K562 (cell line): ENCODE data around the gene GSTO2. TPM values are rescaled to one million over a fixed set of nuclear protein-coding genes. Genes with fewer than 3 reads are reported as not detected.

Experiments used
- ATAC-seq: fragments of 200-7000 bp; cut with Tn5 transposase; 3 replicates; pipeline ENCODE4 v1.9.1; 2020; ENCODE audit warnings: moderate library complexity
- BruUV-seq: library from RNA; stranded (reverse); fragments of 400-500 nt; replicated peaks from 2 replicates; lab custom pipeline; 2021; lab: Mats Ljungman, UMichigan
- CTCF ChIA-PET: fragments of 300-600 bp; formaldehyde crosslinking; extraction: SDS; loops from one replicate; lab custom pipeline; 2021; ENCODE audit warnings: low intra/inter-chr PET ratio; lab: Yijun Ruan, JAX
- POLR2A ChIA-PET: fragments of 300-600, 350-650 bp; sonication (Branson Sonifier 250); formaldehyde crosslinking; extraction: SDS; loops from one replicate; lab custom pipeline; 2021; ENCODE audit warnings: antibody characterized with exemption, inconsistent platforms; lab: Yijun Ruan, JAX
- DNase-seq, 4 experiments: peaks; one replicate each; pipeline versions ENCODE4 v3.0.0 to v3.0.0-alpha.2; 2011 to 2018; ENCODE audit warnings: low spot score in 3 of 4, mixed read lengths in 3 of 4; ENCODE audit errors: extremely low read depth in 1 of 4
- FAIRE-seq: peaks from 2 replicates; lab custom pipeline; 2011; peaks lifted over from hg19 to GRCh38; lab: Jason Lieb, UNC
- H2AFZ ChIP-seq: 2 replicates; pipeline ENCODE4 v1.6.0; 2011; ENCODE audit warnings: low read depth, low read length, control low read depth, inconsistent platforms
- H3K27ac ChIP-seq: fragments of 200-600 bp; 3 replicates; pipeline ENCODE4 v1.8.0; 2011; ENCODE audit warnings: low read depth, mild to moderate bottlenecking, control low read depth, inconsistent platforms, low read length, moderate library complexity, mixed read lengths; ENCODE audit errors: extremely low read depth
- H3K27me3 ChIP-seq, 2 experiments: fragments of 300-600 bp in 1 of 2; 2 replicates in 1 of 2; 3 replicates in 1 of 2; pipeline versions ENCODE4 v1.6.0 to v1.8.0; 2011; ENCODE audit warnings: inconsistent platforms in 2 of 2, low read length in 2 of 2, mild to moderate bottlenecking in 1 of 2, mixed read lengths in 1 of 2, moderate library complexity in 1 of 2; ENCODE audit not compliant: control insufficient read depth in 2 of 2, insufficient read depth in 2 of 2
- H3K36me3 ChIP-seq: fragments of 300-600 bp; 3 replicates; pipeline ENCODE4 v1.8.0; 2011; ENCODE audit warnings: mild to moderate bottlenecking, low read length, inconsistent platforms; ENCODE audit not compliant: control insufficient read depth, insufficient read depth
- H3K4me1 ChIP-seq, 2 experiments: fragments of 200-600 bp in 1 of 2; replicated peaks in 1 of 2; 2 replicates in 1 of 2; 3 replicates in 1 of 2; pipeline versions ENCODE4 v1.5.1 to v1.8.0; 2011; ENCODE audit warnings: inconsistent platforms in 2 of 2, low read length in 2 of 2, mild to moderate bottlenecking in 1 of 2, mixed read lengths in 1 of 2, moderate library complexity in 1 of 2; ENCODE audit not compliant: control insufficient read depth in 2 of 2, insufficient read depth in 2 of 2
- H3K4me2 ChIP-seq: 2 replicates; pipeline ENCODE4 v1.6.1; 2011; ENCODE audit warnings: low read length, control low read depth, inconsistent platforms, mixed read lengths; ENCODE audit not compliant: insufficient read depth
- H3K4me3 ChIP-seq: fragments of 200-600 bp; sonication (generic), shearing (Covaris generic); 2 replicates; pipeline ENCODE4 v1.5.1; 2016; ENCODE audit warnings: control low read depth, inconsistent platforms
- H3K79me2 ChIP-seq: fragments of 200-600 bp; 3 replicates; pipeline ENCODE4 v1.8.0; 2011; ENCODE audit warnings: low read length, inconsistent platforms; ENCODE audit not compliant: control insufficient read depth, insufficient read depth
- H3K9ac ChIP-seq, 2 experiments: 2 replicates each; pipeline versions ENCODE4 v1.6.0 to v1.6.1; 2011; ENCODE audit warnings: low read depth in 2 of 2, low read length in 2 of 2, control low read depth in 1 of 2, inconsistent platforms in 1 of 2, mild to moderate bottlenecking in 1 of 2, mixed read lengths in 1 of 2; ENCODE audit not compliant: insufficient read depth in 1 of 2
- H3K9me1 ChIP-seq: one replicate; pipeline ENCODE4 v1.6.0; 2011; ENCODE audit warnings: inconsistent platforms, mild to moderate bottlenecking, low read length, moderate library complexity; ENCODE audit not compliant: control insufficient read depth, insufficient read depth
- H3K9me3 ChIP-seq: replicated peaks from 2 replicates; pipeline ENCODE4 v1.5.1; 2011; ENCODE audit warnings: low read depth, low read length, inconsistent platforms; ENCODE audit not compliant: control insufficient read depth, insufficient read depth
- H4K20me1 ChIP-seq: replicated peaks from 2 replicates; pipeline ENCODE4 v1.6.1; 2011; ENCODE audit warnings: low read length, inconsistent platforms, mixed read lengths; ENCODE audit not compliant: control insufficient read depth, insufficient read depth
- ATF1 ChIP-seq, 2 experiments: fragments of 450-650 bp in 1 of 2; IDR thresholded peaks; 2 replicates each; pipeline ENCODE4 v1.6.1; 2016; ENCODE audit warnings: missing compliant biosample characterization in 1 of 2, missing genetic modification characterization in 1 of 2
- BACH1 ChIP-seq: fragments of 200-800 bp; sonication (Bioruptor generic); IDR thresholded peaks from 2 replicates; pipeline ENCODE4 v1.6.1; 2016; ENCODE audit warnings: missing genetic modification characterization, missing compliant biosample characterization
- CHD4 ChIP-seq: fragments of 200-600 bp; sonication (generic); IDR thresholded peaks from 3 replicates; pipeline ENCODE4 v1.6.1; 2012; ENCODE audit warnings: low read depth, mild to moderate bottlenecking, mixed read lengths, low read length, inconsistent platforms; ENCODE audit not compliant: insufficient read depth, insufficient replicate concordance, poor library complexity, severe bottlenecking
- POLR2AphosphoS5 ChIP-seq: IDR thresholded peaks from 2 replicates; pipeline ENCODE4 v1.6.1; 2011; ENCODE audit warnings: mild to moderate bottlenecking, low read depth, low read length, moderate library complexity; ENCODE audit not compliant: control insufficient read depth, insufficient read depth
- RBM22 ChIP-seq: fragments of 200-400 bp; formaldehyde crosslinking; IDR thresholded peaks from 2 replicates; pipeline ENCODE4 v1.6.1; 2018; ENCODE audit warnings: low read length, low read depth; ENCODE audit not compliant: poor library complexity, severe bottlenecking
- SETDB1 ChIP-seq: IDR thresholded peaks from one replicate; pipeline ENCODE4 v1.6.1; 2012; ENCODE audit warnings: low read length, control low read depth, inconsistent platforms
- SPI1 ChIP-seq: IDR thresholded peaks from 2 replicates; pipeline ENCODE4 v1.6.1; 2011; ENCODE audit warnings: low read depth, low read length, control low read depth, borderline replicate concordance
- ZNF134 ChIP-seq: fragments of 250-450 bp; sonication (Bioruptor Pico); conservative IDR thresholded peaks from 2 replicates; pipeline ENCODE4 v1.4.0; 2020
- ZNF583 ChIP-seq: fragments of 250-450 bp; sonication (Bioruptor Pico); IDR thresholded peaks from 2 replicates; pipeline ENCODE4 v1.4.0; 2020
- WGBS: fragments of 100-300 bp; shearing (Covaris generic); methylation state at CpG from one replicate; pipeline ENCODE4 v1.1.6; 2016; ENCODE audit warnings: low coverage, mixed read lengths; ENCODE audit not compliant: insufficient coverage; ENCODE audit errors: missing lambda C conversion rate; 5-methylcytosine and 5-hydroxymethylcytosine counted together
- in situ Hi-C: fragments of 300-500 bp; cut with MboI; formaldehyde crosslinking; loops from 4 replicates; pipeline ENCODE4 v1.15.0; 2018; ENCODE audit warnings: inconsistent platforms, mixed read lengths
- intact Hi-C: fragments of 100-400 bp; cut with micrococcal nuclease; formaldehyde crosslinking; loops from 2 replicates; pipeline ENCODE4 v1.14.2; 2022
- polyA plus RNA-seq, 8 experiments: library from polyadenylated mRNA; depleted of rRNA in 4 of 8; stranded (reverse) in 5 of 8; unstranded in 3 of 8; fragments of >200 nt; fragmentation: Nextera tagmentation in 2 of 8; fragmentation: Illumina TruSeq in 1 of 8; extraction: Ambion mirVana in 2 of 8; extraction: Trizol in 1 of 8; gene quantifications; 2 replicates each; pipeline versions ENCODE4 v1.2.1 to v1.2.3, GENCODE V29; 2011 to 2014; ENCODE audit warnings: inconsistent platforms in 1 of 8, missing spikeins in 1 of 8
- total RNA-seq, 7 experiments: library from RNA; depleted of rRNA in 6 of 7; stranded (reverse); fragments of >200 nt in 6 of 7; fragmentation: Illumina TruSeq in 2 of 7; extraction: Trizol in 2 of 7; gene quantifications; 2 replicates each; pipeline versions ENCODE4 v1.2.1 to v1.2.3, GENCODE V29; 2011 to 2021; ENCODE audit warnings: low replicate concordance in 1 of 7

GSTO2 gene
- total and polyA plus RNA-seq, 9 of the 15 experiments (the other 6 are each of a cell fraction or from before 2014, with no cell fraction given), result 0.18 to 1.8 (median 0.90) TPM

GRCh38 chr10:104324221-104324686, 55.3 kb downstream of the GSTO2 start:
- DNase-seq, result no peak
- H3K36me3 ChIP-seq, result peaks cover 67% of the 10 kb centered on the region; the same call in 2 of the 3 replicates
- no TSS peak for BruUV-seq
- no peak overlapping the region for H3K4me2 ChIP-seq
- TF ChIP-seq ZNF583 (CRISPR knock-in tag) (no peak), SETDB1 (no peak), POLR2AphosphoS5 (0 out of 2 replicates have a peak, but pooled peaks have one; percentile 15), BACH1 (tag) (no peak), ATF1 (CRISPR knock-in tag; IDR thresholded peaks at IDR 0.05) (no peak), ATF1 (tag; IDR thresholded peaks at IDR 0.05) (no peak), ZNF134 (CRISPR knock-in tag) (no peak), SPI1 (peak; percentile 30; the same call in 1 of the 2 replicates), RBM22 (peak; percentile 28), CHD4 (no peak)
- TF ChIP-seq, all 486 proteins: peak for 3
- POLR2A ChIA-PET, result no interaction called here
- Histone ChIP-seq H2AFZ (no peak overlapping the region), H3K79me2 (peaks cover 100% of the 10 kb centered on the region), H3K4me1 (peaks cover 14 to 28% of the 10 kb centered on the region in 2 experiments), H3K4me3 (no peak overlapping the region), H3K27ac (no peak overlapping the region), H3K27me3 (no peaks in the 10 kb centered on the region), H3K9me3 (no peaks in the 10 kb centered on the region), H3K9ac (no peak overlapping the region), H3K9me1 (peaks cover 24% of the 10 kb centered on the region), H4K20me1 (peaks cover 77% of the 10 kb centered on the region)
- 80% methylated on average over 4 of the region's 9 CpGs for WGBS
- intact Hi-C loops, result no loop called here
- no peak for ATAC-seq
- CTCF ChIA-PET, result no interaction called here
- no peak for FAIRE-seq
- in situ Hi-C loops, result no loop called here
